Stimulated activated CD8-positive, alpha-beta memory T cell treated with anti-CD3 and anti-CD28 coated beads, Interleukin-15, amount 100 ng/mL, for 4 hours (primary cell): ENCODE measurements around the gene ST7L.
"Not testable (repeated sequence)": the region's sequence is repeated elsewhere in the genome, so short reads cannot be mapped to it uniquely, and the experiment has no call there.

Experiments
- DNase-seq, 2 donors: peaks; one replicate each; pipeline ENCODE4 v3.0.0-alpha.2; 2020; ENCODE audit warnings: low read depth in 2 of 2

Gene ST7L

GRCh38 chr1:112618721-112619517 lies at the start of gene ST7L:
TSS of gene ST7L (minus strand) at chr1:112619141. CDS start at chr1:112619113, 28 bp downstream.
- peak; percentile 9 to 33 for DNase-seq

GRCh38 chr1:112666946-112667345 lies 48.0 kb upstream of the ST7L start:
- DNase-seq, result no peak

GRCh38 chr1:112665857-112666256 lies 46.9 kb upstream of the ST7L start:
- no peak for DNase-seq

- DNase-seq, result no peak
These were observed 32.3 kb upstream of the ST7L start for GRCh38 chr1:112651205-112651604.

DNA sequence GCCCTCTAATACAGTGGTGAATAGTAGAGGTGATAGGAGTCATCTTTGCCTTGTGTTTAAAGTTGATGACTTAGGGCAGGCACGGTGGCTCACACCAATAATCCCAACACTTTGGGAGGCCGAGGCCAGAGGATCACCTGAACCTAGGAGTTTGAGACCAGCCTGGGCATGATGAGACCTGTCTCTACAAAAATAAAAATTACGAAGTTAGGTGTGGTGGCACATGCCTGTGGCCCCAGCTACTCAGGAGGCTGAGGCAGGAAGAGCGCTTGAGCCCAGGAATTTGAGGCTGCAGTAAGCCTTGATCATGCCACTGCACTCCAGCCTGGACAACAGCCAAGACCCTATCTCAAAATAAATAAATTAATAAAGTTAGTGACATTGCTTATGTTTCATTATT lies 27.3 kb upstream of the ST7L start:
- no peak for DNase-seq

DNA sequence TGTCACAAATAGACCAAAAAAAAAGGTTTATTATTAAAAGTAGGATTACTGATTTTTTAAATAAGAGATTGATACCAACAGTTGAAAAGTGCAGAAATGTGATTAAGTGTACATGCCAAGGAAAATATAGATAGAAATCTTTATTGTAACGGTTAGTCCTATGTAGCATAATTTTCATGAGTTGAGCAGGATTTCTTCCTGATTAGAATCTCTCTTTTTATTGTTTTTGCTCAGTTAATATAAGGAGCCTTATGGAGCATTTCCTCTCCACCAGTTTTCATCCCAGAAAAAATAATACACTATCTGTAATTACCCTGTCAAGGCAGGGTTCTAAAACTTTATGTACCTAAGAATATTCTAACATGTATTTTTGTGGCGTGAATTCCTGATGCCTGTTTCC lies 24.1 kb upstream of the ST7L start:
- no peak for DNase-seq

DNA sequence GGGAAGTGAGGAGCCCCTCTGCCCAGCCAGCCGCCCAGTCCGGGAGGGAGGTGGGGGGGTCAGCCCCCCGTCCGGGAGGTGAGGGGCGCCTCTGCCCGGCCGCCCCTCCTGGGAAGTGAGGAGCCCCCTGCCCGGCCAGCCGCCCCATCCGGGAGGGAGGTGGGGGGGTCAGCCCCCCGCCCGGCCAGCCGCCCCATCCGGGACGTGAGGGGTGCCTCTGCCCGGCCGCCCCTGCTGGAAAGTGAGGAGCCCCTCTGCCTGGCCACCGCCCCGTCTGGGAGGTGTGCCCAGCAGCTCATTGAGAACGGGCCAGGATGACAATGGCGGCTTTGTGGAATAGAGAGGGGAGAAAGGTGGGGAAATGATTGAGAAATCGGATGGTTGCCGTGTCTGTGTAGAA lies 21.5 kb upstream of the ST7L start:
- DNase-seq, result not testable (repeated sequence)

GRCh38 chr1:112638110-112638428 lies 19.1 kb upstream of the ST7L start:
- DNase-seq, result no peak

DNA sequence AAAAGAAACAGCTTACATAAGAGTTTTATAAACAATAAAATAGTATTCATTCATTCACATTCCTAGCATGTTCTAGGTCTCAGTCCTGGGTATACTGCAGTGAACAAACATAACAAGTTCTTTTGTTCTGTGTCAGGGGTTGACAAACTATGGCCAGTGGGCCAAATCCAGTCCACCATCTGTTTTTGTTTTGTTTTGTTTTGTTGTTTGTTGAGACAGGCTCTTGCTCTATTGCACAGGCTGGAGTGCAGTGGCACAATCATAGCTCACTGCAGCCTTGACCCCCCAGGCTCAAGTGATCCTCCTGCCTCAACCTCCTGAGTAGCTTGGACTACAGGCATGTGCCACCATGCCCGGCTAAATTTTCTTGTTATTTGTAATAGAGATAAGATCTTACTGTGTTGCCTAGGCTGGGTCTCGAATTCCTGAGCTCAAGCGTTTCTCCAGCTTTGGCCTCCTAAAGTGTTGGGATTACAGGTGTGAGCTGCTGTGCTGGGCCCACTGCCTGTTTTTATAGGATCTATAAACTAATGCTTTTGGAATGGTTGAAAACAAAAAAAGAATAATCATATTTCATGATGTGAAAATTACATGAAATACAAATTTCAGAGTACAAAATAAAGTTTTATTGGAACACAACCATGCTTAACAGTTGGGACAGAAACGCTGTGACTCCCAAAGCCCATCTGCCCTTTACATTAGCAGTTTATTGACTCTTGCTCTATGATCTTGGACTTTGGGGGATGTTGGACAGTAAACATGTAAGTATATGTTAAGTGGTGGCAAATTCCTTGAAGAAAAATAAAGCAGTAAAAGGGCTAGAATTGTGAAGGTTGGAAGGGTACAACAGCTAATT lies 18.5 kb upstream of the ST7L start:
- no peak for DNase-seq

GRCh38 chr1:112636597-112637253 lies 17.8 kb upstream of the ST7L start:
- DNase-seq, result no peak

GRCh38 chr1:112636056-112636455 lies 17.1 kb upstream of the ST7L start:
- DNase-seq, result no peak

GRCh38 chr1:112634367-112634766 lies 15.4 kb upstream of the ST7L start:
- DNase-seq, result no peak

GRCh38 chr1:112633628-112634027 lies 14.7 kb upstream of the ST7L start:
- DNase-seq, result no peak

GRCh38 chr1:112629256-112629655 lies 10.3 kb upstream of the ST7L start:
- DNase-seq, result no peak

DNA sequence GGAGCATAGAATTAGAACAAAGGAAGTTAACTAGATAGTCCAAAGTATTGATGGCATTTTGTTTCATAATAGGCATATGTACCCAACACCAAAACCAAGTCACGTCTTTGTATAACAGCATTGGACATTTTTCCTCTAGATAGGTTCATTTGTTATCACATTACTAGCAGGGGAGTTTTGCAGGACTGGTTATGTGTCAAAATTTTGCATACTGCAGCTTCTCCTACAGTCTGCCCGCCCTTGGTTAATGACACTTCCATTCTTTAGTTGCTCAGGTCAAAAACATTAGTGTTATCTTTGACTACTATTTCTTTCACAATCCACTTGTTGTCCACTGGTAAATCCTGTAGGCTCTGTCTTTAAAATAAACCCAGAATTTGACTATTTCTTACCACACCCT lies 9.6 kb upstream of the ST7L start:
- no peak for DNase-seq

- no peak for DNase-seq
These were observed 7.9 kb upstream of the ST7L start for GRCh38 chr1:112626887-112627286.

GRCh38 chr1:112626193-112626592 lies 7.3 kb upstream of the ST7L start:
- DNase-seq, result no peak

- no peak for DNase-seq
These were observed 6.8 kb upstream of the ST7L start for GRCh38 chr1:112625696-112626095.

DNA sequence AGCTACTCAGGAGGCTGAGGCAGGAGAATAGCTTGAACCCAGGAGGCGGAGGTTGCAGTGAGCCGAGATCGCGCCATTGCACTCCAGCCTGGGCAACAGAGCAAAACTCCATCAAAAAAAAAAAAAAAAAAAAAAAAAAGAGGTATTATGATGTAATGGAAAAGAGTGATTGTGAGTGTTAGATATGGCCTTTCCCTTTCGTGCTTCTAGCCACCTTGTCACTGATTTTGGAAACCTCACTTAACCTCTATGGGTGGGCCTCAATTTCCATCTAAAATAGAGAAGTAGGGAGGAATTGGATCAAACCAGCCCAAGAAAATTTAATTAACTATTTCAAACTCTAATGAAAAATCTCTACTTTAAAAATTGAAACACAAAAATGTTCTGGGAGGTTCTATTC lies 5.6 kb upstream of the ST7L start:
- not testable (repeated sequence) for DNase-seq

- DNase-seq, result no peak
These were observed 1.4 kb upstream of the ST7L start for GRCh38 chr1:112620377-112620695.

- DNase-seq, result peak; percentile 80 to 85
These were observed 806 bp upstream of the ST7L start, which contains the start of gene CAPZA1 for GRCh38 chr1:112619518-112620376. TSS of gene CAPZA1 (plus strand) at chr1:112619832. CDS start at chr1:112619845, 13 bp downstream.
